H1 (cell line): ENCODE data around the gene KIF26B. TPM values are rescaled to one million over a fixed set of nuclear protein-coding genes. Genes with fewer than 3 reads are reported as not detected.

ENCODE experiments used
- CTCF ChIA-PET: fragments of 300-600 bp; sonication (Branson Sonifier 250); formaldehyde crosslinking; loops from one replicate; lab custom pipeline; 2021; ENCODE audit not compliant: partially characterized antibody; lab: Charles Lee
- POLR2A ChIA-PET: fragments of 300-600 bp; sonication (Branson Sonifier 250); formaldehyde crosslinking; loops from one replicate; lab custom pipeline; 2021; ENCODE audit warnings: inconsistent platforms; ENCODE audit not compliant: partially characterized antibody; lab: Charles Lee
- DNase-seq, 2 experiments: peaks; one replicate each; pipeline versions ENCODE4 v3.0.0 to v3.0.0-alpha.2; 2010 to 2022; ENCODE audit warnings: low spot score in 2 of 2, low read depth in 1 of 2, mixed read lengths in 1 of 2
- FAIRE-seq: peaks from 2 replicates; lab custom pipeline; 2011; peaks lifted over from hg19 to GRCh38; lab: Jason Lieb, UNC
- H2AFZ ChIP-seq: 2 replicates; pipeline ENCODE4 v1.8.1; 2012; ENCODE audit warnings: low read length, inconsistent platforms
- H2AK5ac ChIP-seq: 2 replicates; pipeline ENCODE4 v1.6.1; 2013; ENCODE audit warnings: low read depth, low read length
- H2BK120ac ChIP-seq: replicated peaks from 2 replicates; pipeline ENCODE3; 2013; ENCODE audit warnings: low read depth, low read length, inconsistent platforms
- H2BK12ac ChIP-seq: 2 replicates; pipeline ENCODE4 v1.6.1; 2013; ENCODE audit warnings: low read depth, low read length
- H2BK15ac ChIP-seq: 2 replicates; pipeline ENCODE4 v1.6.1; 2013; ENCODE audit warnings: low read length
- H2BK20ac ChIP-seq: 2 replicates; pipeline ENCODE4 v1.6.1; 2013; ENCODE audit warnings: low read length
- H2BK5ac ChIP-seq: 2 replicates; pipeline ENCODE4 v1.6.1; 2013; ENCODE audit warnings: low read depth, low read length
- H3K14ac ChIP-seq: 2 replicates; pipeline ENCODE4 v1.6.1; 2013; ENCODE audit warnings: inconsistent platforms; ENCODE audit not compliant: insufficient read length
- H3K18ac ChIP-seq: 2 replicates; pipeline ENCODE4 v1.6.1; 2013; ENCODE audit warnings: low read length; ENCODE audit errors: extremely low read depth
- H3K23ac ChIP-seq: 2 replicates; pipeline ENCODE4 v1.6.1; 2013; ENCODE audit warnings: inconsistent platforms; ENCODE audit not compliant: insufficient read length
- H3K23me2 ChIP-seq: 2 replicates; pipeline ENCODE4 v1.6.1; 2013; ENCODE audit warnings: low read depth, low read length
- H3K27ac ChIP-seq: 2 replicates; pipeline ENCODE4 v1.6.1; 2011; ENCODE audit warnings: low read depth, low read length, inconsistent platforms
- H3K27me3 ChIP-seq, 4 experiments: replicated peaks in 1 of 4; 1 replicate in 1 of 4; 2 replicates in 3 of 4; pipeline versions ENCODE4 v1.6.1 to v1.8.1; 2011 to 2013; ENCODE audit warnings: low read length in 3 of 4, mild to moderate bottlenecking in 3 of 4, inconsistent platforms in 2 of 4, mixed read lengths in 2 of 4, moderate library complexity in 1 of 4; ENCODE audit not compliant: control insufficient read depth in 3 of 4, insufficient read depth in 3 of 4; ENCODE audit errors: extremely low read depth in 1 of 4
- H3K36me3 ChIP-seq, 4 experiments: 2 replicates each; pipeline versions ENCODE4 v1.6.1 to v1.8.1; 2011 to 2013; ENCODE audit warnings: mild to moderate bottlenecking in 4 of 4, low read length in 3 of 4, moderate library complexity in 2 of 4, control low read depth in 1 of 4, inconsistent platforms in 1 of 4; ENCODE audit not compliant: insufficient read depth in 4 of 4, control insufficient read depth in 2 of 4
- H3K4ac ChIP-seq: replicated peaks from 2 replicates; pipeline ENCODE3; 2013; ENCODE audit warnings: low read length, low read depth, mixed read lengths, inconsistent platforms; ENCODE audit not compliant: insufficient read length
- H3K4me1 ChIP-seq, 4 experiments: replicated peaks in 1 of 4; 1 replicate in 1 of 4; 2 replicates in 3 of 4; pipeline versions ENCODE4 v1.6.1 to v1.8.1; 2011 to 2013; ENCODE audit warnings: low read length in 3 of 4, inconsistent platforms in 2 of 4, mixed read lengths in 1 of 4; ENCODE audit not compliant: insufficient read depth in 4 of 4, control insufficient read depth in 3 of 4
- H3K4me2 ChIP-seq, 2 experiments: 2 replicates each; pipeline versions ENCODE4 v1.6.1 to v1.8.1; 2011 to 2013; ENCODE audit warnings: low read depth in 2 of 2, low read length in 2 of 2, control low read depth in 1 of 2, inconsistent platforms in 1 of 2, mild to moderate bottlenecking in 1 of 2; ENCODE audit not compliant: insufficient read depth in 1 of 2
- H3K4me3 ChIP-seq, 4 experiments: fragments of 200-600, 300-600 bp in 1 of 4; sonication (generic), shearing (Covaris generic), sonication (Bioruptor Twin) in 1 of 4; 2 replicates each; pipeline versions ENCODE4 v1.5.1 to v1.8.1; 2011 to 2016; ENCODE audit warnings: low read length in 4 of 4, low read depth in 3 of 4, control low read depth in 2 of 4, inconsistent platforms in 2 of 4, mild to moderate bottlenecking in 2 of 4, mixed read lengths in 1 of 4, moderate library complexity in 1 of 4; ENCODE audit not compliant: insufficient read depth in 2 of 4; ENCODE audit errors: extremely low read depth in 1 of 4
- H3K56ac ChIP-seq: replicated peaks from 2 replicates; pipeline ENCODE3; 2013; ENCODE audit warnings: low read depth, mild to moderate bottlenecking, mixed read lengths, low read length, inconsistent platforms; ENCODE audit not compliant: insufficient read length
- H3K79me1 ChIP-seq: 2 replicates; pipeline ENCODE4 v1.6.1; 2013; ENCODE audit warnings: low read depth, low read length, control low read depth
- H3K79me2 ChIP-seq, 2 experiments: 2 replicates each; pipeline versions ENCODE4 v1.6.1 to v1.8.1; 2012 to 2013; ENCODE audit warnings: low read length in 2 of 2, mild to moderate bottlenecking in 2 of 2, inconsistent platforms in 1 of 2; ENCODE audit not compliant: insufficient read depth in 2 of 2, control insufficient read depth in 1 of 2
- H3K9ac ChIP-seq, 4 experiments: replicated peaks in 1 of 4; 1 replicate in 1 of 4; 2 replicates in 3 of 4; pipeline versions ENCODE4 v1.6.1 to v1.8.1; 2011 to 2013; ENCODE audit warnings: low read depth in 3 of 4, low read length in 3 of 4, control low read depth in 2 of 4, mild to moderate bottlenecking in 2 of 4, moderate library complexity in 2 of 4, inconsistent platforms in 1 of 4; ENCODE audit errors: extremely low read depth in 1 of 4
- H3K9me3 ChIP-seq, 2 experiments: 2 replicates each; pipeline versions ENCODE4 v1.6.1 to v1.8.1; 2012 to 2013; ENCODE audit warnings: mild to moderate bottlenecking in 2 of 2, moderate library complexity in 2 of 2, control low read depth in 1 of 2, inconsistent platforms in 1 of 2, low read depth in 1 of 2, low read length in 1 of 2, mixed read lengths in 1 of 2; ENCODE audit not compliant: insufficient read depth in 2 of 2
- H4K20me1 ChIP-seq, 2 experiments: replicated peaks in 1 of 2; 2 replicates each; pipeline versions ENCODE3 to v1.8.1; 2011 to 2013; ENCODE audit warnings: inconsistent platforms in 2 of 2, low read length in 2 of 2, mild to moderate bottlenecking in 1 of 2; ENCODE audit not compliant: insufficient read depth in 2 of 2, control insufficient read depth in 1 of 2
- H4K5ac ChIP-seq: 2 replicates; pipeline ENCODE4 v1.6.1; 2013; ENCODE audit warnings: low read length, low read depth, mixed read lengths, inconsistent platforms; ENCODE audit not compliant: insufficient read length
- H4K8ac ChIP-seq: 2 replicates; pipeline ENCODE4 v1.8.0; 2013; ENCODE audit warnings: mild to moderate bottlenecking, moderate library complexity, low read length, inconsistent platforms; ENCODE audit not compliant: insufficient read depth; ENCODE audit errors: extremely low read depth
- H4K91ac ChIP-seq: replicated peaks from 2 replicates; pipeline ENCODE3; 2013; ENCODE audit warnings: low read length, mixed read lengths, inconsistent platforms; ENCODE audit not compliant: insufficient read length
- CBX5 ChIP-seq: fragments of 300-800, 300-1000 bp; sonication (generic); IDR thresholded peaks from 2 replicates; pipeline ENCODE4 v1.7.1; 2016; ENCODE audit warnings: antibody characterized with exemption, low read length, low read depth
- CHD1 ChIP-seq: IDR thresholded peaks from 2 replicates; pipeline ENCODE4 v1.6.1; 2012; ENCODE audit warnings: low read depth, low read length, improper control_type of control experiment
- EP300 ChIP-seq, 2 experiments: IDR thresholded peaks; 1 replicate in 1 of 2; 2 replicates in 1 of 2; pipeline ENCODE4 v1.6.1; 2011 to 2012; ENCODE audit warnings: low read depth in 2 of 2, low read length in 2 of 2, mild to moderate bottlenecking in 2 of 2, borderline replicate concordance in 1 of 2, inconsistent platforms in 1 of 2, moderate library complexity in 1 of 2
- JUND ChIP-seq: IDR thresholded peaks from 2 replicates; pipeline ENCODE4 v1.6.1; 2011; ENCODE audit warnings: mild to moderate bottlenecking, improper control_type of control experiment, low read length
- KDM5A ChIP-seq: fragments of 200-600 bp; IDR thresholded peaks from 2 replicates; pipeline ENCODE4 v1.7.1; 2012; ENCODE audit warnings: mild to moderate bottlenecking, low read length, inconsistent platforms, mixed read lengths
- TAF1 ChIP-seq: IDR thresholded peaks from 2 replicates; pipeline ENCODE4 v1.6.1; 2011; ENCODE audit warnings: mild to moderate bottlenecking, low read depth, low read length
- TEAD4 ChIP-seq: IDR thresholded peaks from 2 replicates; pipeline ENCODE4 v1.6.1; 2012; ENCODE audit warnings: low read depth, low read length, inconsistent platforms, mixed read lengths
- WGBS, 2 experiments: shearing (Covaris generic) in 1 of 2; methylation state at CpG; one replicate each; pipeline versions ENCODE4 v1.1.6 to v1.1.7; 2013 to 2015; ENCODE audit warnings: low lambda C conversion rate in 2 of 2, mixed read lengths in 2 of 2, inconsistent platforms in 1 of 2, low coverage in 1 of 2, missing lambda C conversion rate in 1 of 2; ENCODE audit not compliant: insufficient replicate concordance in 2 of 2, insufficient coverage in 1 of 2, insufficient read length in 1 of 2; ENCODE audit errors: extremely low coverage in 1 of 2, missing lambda C conversion rate in 1 of 2; 5-methylcytosine and 5-hydroxymethylcytosine counted together
- polyA plus RNA-seq, 7 experiments: library from polyadenylated mRNA; depleted of rRNA in 3 of 7; stranded (reverse) in 5 of 7; unstranded in 2 of 7; fragments of >200 nt in 5 of 7; fragments of 200-250 nt in 2 of 7; gene quantifications; 1 replicate in 5 of 7; 2 replicates in 1 of 7; 4 replicates in 1 of 7; pipeline versions ENCODE4 v1.2.1 to v1.2.3, GENCODE V29; 2011 to 2013; ENCODE audit warnings: missing spikeins in 2 of 7, mixed read lengths in 2 of 7
- total RNA-seq: library from RNA; stranded (reverse); fragmentation: NEBNext Ultra II Directional; extraction: Animal tissue kit (Norgen Biotek cat#: 25700); gene quantifications from 2 replicates; pipeline ENCODE4 v1.2.1, GENCODE V29; 2021

Gene KIF26B
- total and polyA plus RNA-seq, 2 of the 8 experiments (the other 6 are each of a cell fraction or from before 2014, with no cell fraction given): 0.06 to 0.28 TPM

DNA sequence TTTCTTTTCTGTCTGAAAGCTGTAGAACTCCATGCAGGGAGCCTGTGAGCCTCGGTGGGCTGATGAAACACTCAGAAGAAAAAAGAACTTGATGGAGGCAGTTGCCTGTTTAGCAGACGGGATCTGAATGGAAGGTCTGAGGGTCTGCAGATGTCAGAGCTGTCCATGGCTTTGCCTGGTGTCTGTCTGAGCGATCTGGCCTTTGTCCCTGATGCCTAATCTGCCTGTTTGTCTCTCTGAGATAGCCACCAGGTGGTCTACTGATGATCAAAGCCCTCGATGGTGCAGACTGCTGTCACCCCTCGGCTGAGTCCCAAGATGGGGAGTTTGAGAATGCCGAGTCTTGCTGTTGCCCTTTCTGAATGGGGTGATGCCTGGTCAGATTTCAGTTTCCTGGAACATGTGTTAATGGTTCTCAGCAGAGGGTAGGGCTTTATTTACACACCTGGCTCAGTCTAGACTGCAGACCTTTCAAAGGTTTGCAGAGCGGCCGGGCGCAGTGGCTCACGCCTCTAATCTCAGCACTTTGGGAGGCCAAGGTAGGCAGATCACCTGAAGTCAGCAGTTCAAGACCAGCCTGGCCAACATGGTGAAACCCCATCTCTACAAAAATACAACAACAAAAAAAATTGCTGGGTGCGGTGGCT, 90.4 kb downstream of the KIF26B start:
- no peak overlapping the region for H2BK15ac ChIP-seq
- H2BK12ac ChIP-seq: no peak overlapping the region
- H4K8ac ChIP-seq: no peak overlapping the region
- H3K36me3 ChIP-seq: no peaks in the 10 kb centered on the region
- no peak overlapping the region for H2BK120ac ChIP-seq
- H4K20me1 ChIP-seq: no peaks in the 10 kb centered on the region
- H3K14ac ChIP-seq: no peak overlapping the region
- no peaks in the 10 kb centered on the region; the same call in 1 of the 2 replicates for H3K23me2 ChIP-seq
- H3K56ac ChIP-seq: no peak overlapping the region
- H3K4me1 ChIP-seq: no peaks in the 10 kb centered on the region
- H2BK20ac ChIP-seq: no peak overlapping the region
- CTCF ChIA-PET: interaction anchor here (0.6 to 1.1 kb wide), 2 partner anchors 34 to 136 kb away, joined by 3 read pairs; no protein-coding TSS in a partner anchor
- H3K18ac ChIP-seq: no peak overlapping the region
- no peaks in the 10 kb centered on the region for H3K79me1 ChIP-seq
- H3K27ac ChIP-seq: no peak overlapping the region
- 89% methylated on average over 11 of the region's 11 CpGs; no CpG with 5 or more reads in 1 of the 2 experiments for WGBS, 2 experiments
- no peak overlapping the region for H4K91ac ChIP-seq
- H2AK5ac ChIP-seq: no peak overlapping the region
- no peak overlapping the region for H3K4me3 ChIP-seq
- H3K4me2 ChIP-seq: no peak overlapping the region
- no peaks in the 10 kb centered on the region for H3K9me3 ChIP-seq
- no peak overlapping the region for H3K9ac ChIP-seq
- no peak for FAIRE-seq
- no peak overlapping the region for H4K5ac ChIP-seq
- H2BK5ac ChIP-seq: no peak overlapping the region
- H2AFZ ChIP-seq: no peak overlapping the region
- TF ChIP-seq CBX5 (no peak), TAF1 (no peak), CHD1 (no peak), JUND (no peak), EP300 (IDR thresholded peaks at IDR 0.05; ENCODE audit: borderline replicate concordance in 1 of 2, low read depth in 2 of 2, low read length in 2 of 2) (no peak), KDM5A (no peak), TEAD4 (no peak)
- TF ChIP-seq, all 59 proteins: peak for 0
- H3K4ac ChIP-seq: no peak overlapping the region
- POLR2A ChIA-PET: no interaction called here
- DNase-seq: no peak
- no peaks in the 10 kb centered on the region for H3K27me3 ChIP-seq
- H3K79me2 ChIP-seq: no peaks in the 10 kb centered on the region
- H3K23ac ChIP-seq: no peak overlapping the region
